Prostate gland (tissue), 2 donors: Measurements from ENCODE around the gene ATXN3L. TPM values are rescaled to one million over a fixed set of nuclear protein-coding genes. Genes with fewer than 3 reads are reported as not detected.
A peak's percentile ranks its signal among the peaks of the same experiment; 100 is the strongest.

Source experiments
- DNase-seq: peaks from one replicate; pipeline ENCODE4 v3.0.0-alpha.2; 2019; ENCODE audit warnings: low spot score
- H3K27ac ChIP-seq, 2 donors: fragments of 200-600 bp; sonication (generic); 2 replicates each; pipeline ENCODE4 v1.5.1; 2017 to 2019
- H3K27me3 ChIP-seq: fragments of 200-600 bp; sonication (generic); replicated peaks from 2 replicates; pipeline ENCODE4 v1.5.1; 2019; ENCODE audit not compliant: insufficient read depth
- H3K36me3 ChIP-seq, 2 donors: fragments of 200-600 bp; sonication (generic); 1 replicate in 1 of 2; 2 replicates in 1 of 2; pipeline versions ENCODE4 v1.5.1 to v1.8.1; 2017 to 2019
- H3K4me1 ChIP-seq: fragments of 200-600 bp; sonication (generic); replicated peaks from 2 replicates; pipeline ENCODE4 v1.5.1; 2019
- H3K4me3 ChIP-seq, 2 donors: fragments of 200-600 bp; sonication (generic); 2 replicates each; pipeline ENCODE4 v1.5.1; 2017 to 2019
- H3K9me3 ChIP-seq: fragments of 200-600 bp; sonication (generic); 2 replicates; pipeline ENCODE4 v1.5.1; 2017
- CTCF ChIP-seq, 4 experiments: fragments of 200-600 bp in 2 of 4; fragments of 450-650 bp in 2 of 4; sonication (generic) in 2 of 4; IDR thresholded peaks; 1 replicate in 3 of 4; 2 replicates in 1 of 4; pipeline ENCODE4 v1.5.1; 2016 to 2019; ENCODE audit warnings: antibody characterized with exemption in 4 of 4, mild to moderate bottlenecking in 2 of 4, moderate library complexity in 2 of 4
- POLR2A ChIP-seq: fragments of 450-650 bp; IDR thresholded peaks from one replicate; pipeline ENCODE4 v1.6.1; 2016; ENCODE audit warnings: antibody characterized with exemption, mild to moderate bottlenecking
- POLR2AphosphoS5 ChIP-seq: sonication (generic); formaldehyde crosslinking; IDR thresholded peaks from one replicate; pipeline ENCODE4 v1.6.1; 2017; ENCODE audit warnings: antibody characterized with exemption
- WGBS: methylation state at CpG from one replicate; pipeline ENCODE4 v1.1.5; 2018; 5-methylcytosine and 5-hydroxymethylcytosine counted together
- intact Hi-C: fragments of 100-400 bp; cut with DNase I; formaldehyde crosslinking; loops from one replicate; pipeline ENCODE4 v1.14.2; 2022
- total RNA-seq, 2 donors: library from RNA; depleted of rRNA; stranded (reverse); fragments of >200 nt; gene quantifications; one replicate each; pipeline ENCODE4 v1.1.0, GENCODE V29; 2016

ATXN3L gene
- total RNA-seq, 2 donors from 2014 or later = not detected

- no peaks in the 10 kb centered on the region for H3K9me3 ChIP-seq
- 21% methylated on average over 4 of the region's 4 CpGs for WGBS
- no peak for DNase-seq
Measured at GRCh38 chrX:13364230-13364857, 44.5 kb upstream of the ATXN3L start.

GRCh38 chrX:13360146-13360545, 40.3 kb upstream of the ATXN3L start:
- Histone ChIP-seq H3K4me3 (no peak overlapping the region), H3K27ac (no peak overlapping the region), H3K9me3 (no peaks in the 10 kb centered on the region), H3K4me1 (no peaks in the 10 kb centered on the region), H3K27me3 (no peaks in the 10 kb centered on the region), H3K36me3 (no peaks in the 10 kb centered on the region)
- no peak for DNase-seq
- 44% methylated on average over 1 of the region's 1 CpG for WGBS
- TF ChIP-seq CTCF (IDR thresholded peaks at IDR 0.05) (no peak), POLR2A (no peak), POLR2AphosphoS5 (no peak)
- intact Hi-C loops = no loop called here

More at GRCh38 chrX:13364230-13364857, 44.5 kb upstream of the ATXN3L start:
- Histone ChIP-seq H3K27me3 (no peaks in the 10 kb centered on the region), H3K27ac (no peak overlapping the region), H3K36me3 (no peaks in the 10 kb centered on the region), H3K4me3 (no peak overlapping the region), H3K4me1 (no peaks in the 10 kb centered on the region)
- no peak for TF ChIP-seq CTCF (IDR thresholded peaks at IDR 0.05)
- no peak for TF ChIP-seq POLR2A
- TF ChIP-seq POLR2AphosphoS5 = no peak
- intact Hi-C loops = no loop called here

GRCh38 chrX:13357925-13358324, 38.1 kb upstream of the ATXN3L start:
- Histone ChIP-seq H3K9me3 (no peaks in the 10 kb centered on the region), H3K27ac (no peak overlapping the region), H3K27me3 (no peaks in the 10 kb centered on the region), H3K36me3 (no peaks in the 10 kb centered on the region), H3K4me1 (no peaks in the 10 kb centered on the region), H3K4me3 (no peak overlapping the region)
- 9% methylated on average over 1 of the region's 1 CpG for WGBS
- peak; percentile 9 for DNase-seq
- intact Hi-C loops = no loop called here
- TF ChIP-seq POLR2AphosphoS5 (no peak), CTCF (IDR thresholded peaks at IDR 0.05) (no peak)

GRCh38 chrX:13346646-13347045, 26.8 kb upstream of the ATXN3L start:
- WGBS = 80% methylated on average over 2 of the region's 2 CpGs
- intact Hi-C loops = no loop called here
- no peak for DNase-seq
- H3K27me3 ChIP-seq = no peaks in the 10 kb centered on the region
- no peaks in the 10 kb centered on the region for H3K9me3 ChIP-seq
- no peak for TF ChIP-seq CTCF (IDR thresholded peaks at IDR 0.05)
- no peak for TF ChIP-seq POLR2AphosphoS5
- no peak for TF ChIP-seq POLR2A
- no peaks in the 10 kb centered on the region for H3K4me1 ChIP-seq
- H3K27ac ChIP-seq = no peak overlapping the region
- H3K36me3 ChIP-seq = no peaks in the 10 kb centered on the region
- H3K4me3 ChIP-seq = no peak overlapping the region

GRCh38 chrX:13345438-13345837, 25.6 kb upstream of the ATXN3L start:
- Histone ChIP-seq H3K4me3 (no peak overlapping the region), H3K36me3 (no peaks in the 10 kb centered on the region), H3K27me3 (no peaks in the 10 kb centered on the region), H3K9me3 (no peaks in the 10 kb centered on the region), H3K4me1 (no peaks in the 10 kb centered on the region), H3K27ac (no peak overlapping the region)
- intact Hi-C loops = no loop called here
- 91% methylated on average over 2 of the region's 2 CpGs for WGBS
- TF ChIP-seq POLR2A = no peak
- no peak for DNase-seq
